Memory B cell (primary cell): Measurements from ENCODE around the gene UEVLD.
"Not testable (repeated sequence)": the region's sequence is repeated elsewhere in the genome, so short reads cannot be mapped to it uniquely, and the experiment has no call there.

Source experiments
- ATAC-seq: fragments of 150-1000 bp; cut with Tn5 transposase; 2 replicates; pipeline ENCODE4 v1.10.0; 2021; ENCODE audit warnings: low read depth, mild to moderate bottlenecking, moderate library complexity
- DNase-seq, 2 donors: peaks; one replicate each; pipeline ENCODE4 v3.0.0; 2022; ENCODE audit warnings: low spot score in 2 of 2
- H3K27ac Mint-ChIP-seq: one replicate; pipeline ENCODE4 v1.8.0; 2022; ENCODE audit warnings: mild to moderate bottlenecking, moderate library complexity, mixed read lengths
- H3K27me3 Mint-ChIP-seq: one replicate; pipeline ENCODE4 v1.8.0; 2022; ENCODE audit warnings: mixed read lengths
- H3K36me3 Mint-ChIP-seq: one replicate; pipeline ENCODE4 v1.8.0; 2022; ENCODE audit warnings: mild to moderate bottlenecking, mixed read lengths
- H3K4me1 Mint-ChIP-seq: one replicate; pipeline ENCODE4 v1.8.0; 2022; ENCODE audit warnings: mixed read lengths
- H3K4me3 Mint-ChIP-seq: one replicate; pipeline ENCODE4 v1.8.0; 2022; ENCODE audit warnings: mild to moderate bottlenecking, moderate library complexity, mixed read lengths
- H3K9me3 Mint-ChIP-seq: one replicate; pipeline ENCODE4 v1.8.0; 2022; ENCODE audit warnings: mixed read lengths

Gene UEVLD

GRCh38 chr11:18608376-18608775 lies 19.8 kb upstream of the UEVLD start:
- Mint-ChIP-seq H3K9me3 (no peaks in the 10 kb centered on the region), H3K4me3 (no peak overlapping the region), H3K27ac (no peak overlapping the region), H3K36me3 (peaks cover 19% of the 10 kb centered on the region), H3K27me3 (no peaks in the 10 kb centered on the region), H3K4me1 (no peaks in the 10 kb centered on the region)
- no peak for ATAC-seq
- DNase-seq: no peak

GRCh38 chr11:18600915-18601569 lies 12.5 kb upstream of the UEVLD start:
- H3K36me3 Mint-ChIP-seq: peaks cover 3% of the 10 kb centered on the region
- H3K4me3 Mint-ChIP-seq: no peak overlapping the region
- H3K9me3 Mint-ChIP-seq: no peaks in the 10 kb centered on the region
- H3K4me1 Mint-ChIP-seq: no peaks in the 10 kb centered on the region
- no peak for ATAC-seq
- H3K27me3 Mint-ChIP-seq: no peaks in the 10 kb centered on the region
- H3K27ac Mint-ChIP-seq: no peak overlapping the region
- DNase-seq: no peak

- ATAC-seq (no peak), DNase-seq (no peak)
- Mint-ChIP-seq H3K4me1 (no peaks in the 10 kb centered on the region), H3K27ac (no peak within 1 kb of the TSS), H3K36me3 (no peaks in the 10 kb centered on the region), H3K4me3 (no peak within 1 kb of the TSS), H3K9me3 (no peaks in the 10 kb centered on the region), H3K27me3 (no peaks in the 10 kb centered on the region)
Observed at GRCh38 chr11:18599739-18600230, 11.3 kb upstream of the UEVLD start, which contains the start of gene MISFA. Gene MISFA, plus strand, starts transcription at chr11:18599789. Its CDS starts 140 bp downstream, at chr11:18599929.

- Mint-ChIP-seq H3K4me1 (peaks cover 2% of the 10 kb centered on the region), H3K27ac (no peak overlapping the region), H3K4me3 (no peak overlapping the region), H3K9me3 (no peaks in the 10 kb centered on the region), H3K27me3 (no peaks in the 10 kb centered on the region), H3K36me3 (no peaks in the 10 kb centered on the region)
- no peak for ATAC-seq
- no peak for DNase-seq
Observed at GRCh38 chr11:18594999-18595749, 6.6 kb upstream of the UEVLD start.

GRCh38 chr11:18594088-18594487 lies 5.6 kb upstream of the UEVLD start:
- H3K4me3 Mint-ChIP-seq: not testable (repeated sequence)

GRCh38 chr11:18590571-18590970 lies 2.0 kb upstream of the UEVLD start:
- DNase-seq: no peak
- Mint-ChIP-seq H3K36me3 (no peaks in the 10 kb centered on the region), H3K9me3 (no peaks in the 10 kb centered on the region), H3K4me3 (no peak overlapping the region), H3K27ac (no peak overlapping the region), H3K27me3 (no peaks in the 10 kb centered on the region), H3K4me1 (peaks cover 3% of the 10 kb centered on the region)
- ATAC-seq: no peak

More at GRCh38 chr11:18594088-18594487, 5.6 kb upstream of the UEVLD start:
- H3K36me3 Mint-ChIP-seq, H3K27ac Mint-ChIP-seq, ATAC-seq, H3K9me3 Mint-ChIP-seq, DNase-seq, H3K4me1 Mint-ChIP-seq, H3K27me3 Mint-ChIP-seq: not testable (repeated sequence)

- ATAC-seq: no peak
- H3K9me3 Mint-ChIP-seq: no peaks in the 10 kb centered on the region
- DNase-seq: no peak
- peaks cover 9% of the 10 kb centered on the region for H3K36me3 Mint-ChIP-seq
- H3K4me1 Mint-ChIP-seq: no peaks in the 10 kb centered on the region
- no peak overlapping the region for H3K4me3 Mint-ChIP-seq
- H3K27me3 Mint-ChIP-seq: no peaks in the 10 kb centered on the region
- no peak overlapping the region for H3K27ac Mint-ChIP-seq
Observed at GRCh38 chr11:18581825-18582224, 6.7 kb downstream of the UEVLD start.

- DNase-seq: no peak
- Mint-ChIP-seq H3K9me3 (no peaks in the 10 kb centered on the region), H3K27ac (no peak overlapping the region), H3K36me3 (peaks cover 14% of the 10 kb centered on the region), H3K4me1 (no peaks in the 10 kb centered on the region), H3K4me3 (no peak overlapping the region), H3K27me3 (no peaks in the 10 kb centered on the region)
- ATAC-seq: no peak
Observed at GRCh38 chr11:18580113-18580766, 8.3 kb downstream of the UEVLD start.

- no peaks in the 10 kb centered on the region for H3K27me3 Mint-ChIP-seq
- H3K9me3 Mint-ChIP-seq: no peaks in the 10 kb centered on the region
- no peaks in the 10 kb centered on the region for H3K4me1 Mint-ChIP-seq
- DNase-seq: no peak
- no peak overlapping the region for H3K4me3 Mint-ChIP-seq
- ATAC-seq: no peak
- peaks cover 14% of the 10 kb centered on the region for H3K36me3 Mint-ChIP-seq
- no peak overlapping the region for H3K27ac Mint-ChIP-seq
Observed at GRCh38 chr11:18578975-18579598, 9.4 kb downstream of the UEVLD start.

GRCh38 chr11:18575361-18575760 lies 13.2 kb downstream of the UEVLD start:
- Mint-ChIP-seq H3K27ac (no peak overlapping the region), H3K27me3 (no peaks in the 10 kb centered on the region), H3K4me3 (no peak overlapping the region), H3K36me3 (peaks cover 24% of the 10 kb centered on the region), H3K9me3 (no peaks in the 10 kb centered on the region), H3K4me1 (no peaks in the 10 kb centered on the region)
- DNase-seq (no peak), ATAC-seq (no peak)

GRCh38 chr11:18567081-18567480 lies 21.5 kb downstream of the UEVLD start:
- Mint-ChIP-seq H3K9me3 (no peaks in the 10 kb centered on the region), H3K4me1 (no peaks in the 10 kb centered on the region)

GRCh38 chr11:18566406-18566805 lies 22.1 kb downstream of the UEVLD start:
- Mint-ChIP-seq H3K27me3 (no peaks in the 10 kb centered on the region), H3K9me3 (no peaks in the 10 kb centered on the region), H3K36me3 (peaks cover 7% of the 10 kb centered on the region), H3K4me3 (no peak overlapping the region), H3K27ac (no peak overlapping the region), H3K4me1 (no peaks in the 10 kb centered on the region)
- DNase-seq (no peak), ATAC-seq (no peak)

More at GRCh38 chr11:18567081-18567480, 21.5 kb downstream of the UEVLD start:
- no peak overlapping the region for H3K4me3 Mint-ChIP-seq
- DNase-seq (no peak), ATAC-seq (no peak)
- H3K27ac Mint-ChIP-seq: no peak overlapping the region
- H3K27me3 Mint-ChIP-seq: no peaks in the 10 kb centered on the region
- H3K36me3 Mint-ChIP-seq: peaks cover 11% of the 10 kb centered on the region

GRCh38 chr11:18564149-18564548 lies 24.4 kb downstream of the UEVLD start:
- Mint-ChIP-seq H3K4me1 (no peaks in the 10 kb centered on the region), H3K4me3 (no peak overlapping the region), H3K36me3 (peaks cover 6% of the 10 kb centered on the region), H3K27ac (no peak overlapping the region), H3K27me3 (no peaks in the 10 kb centered on the region), H3K9me3 (no peaks in the 10 kb centered on the region)
- ATAC-seq (no peak), DNase-seq (no peak)
